Measurements from ENCODE around the gene HSD17B1. TPM values are rescaled to one million over a fixed set of nuclear protein-coding genes. Genes with fewer than 3 reads are reported as not detected.

HSD17B1 gene
- total and polyA plus RNA-seq, 2 donors from 2014 or later: 0.31 to 3.3 TPM

GRCh38 chr17:42581744-42582270 lies 29.1 kb downstream of the HSD17B1 start:
- no peaks in the 10 kb centered on the region for H3K27me3 ChIP-seq (ENCODE audit: control insufficient read depth, insufficient read depth, low read length)
- H3K4me1 ChIP-seq (ENCODE audit: control insufficient read depth in 2 of 3, insufficient read depth in 2 of 3, low read depth in 1 of 3, low read length in 3 of 3): peaks cover 0 to 18% (median 12%) of the 10 kb centered on the region in 3 donors
- peaks cover 10 to 61% (median 48%) of the 10 kb centered on the region in 3 donors for H3K36me3 ChIP-seq (ENCODE audit: control insufficient read depth in 2 of 3, insufficient read depth in 3 of 3, low read length in 3 of 3)
- no peak for DNase-seq
- no peak for TF ChIP-seq CTCF (IDR thresholded peaks at IDR 0.05; ENCODE audit: borderline replicate concordance, extremely low read depth, insufficient read depth)
- no peak for FAIRE-seq
- no peak overlapping the region for H3K27ac ChIP-seq (ENCODE audit: low read depth in 2 of 2, low read length in 2 of 2)
- no peak overlapping the region for H3K4me3 ChIP-seq (ENCODE audit: low read length in 3 of 3)
- H3K9me3 ChIP-seq (ENCODE audit: control insufficient read depth in 2 of 3, insufficient read depth in 1 of 3, low read length in 3 of 3): no peaks in the 10 kb centered on the region
- intact Hi-C loops (cut with DNase I): no loop called here
- no peak overlapping the region for H3K9ac ChIP-seq (ENCODE audit: low read length in 3 of 3)

GRCh38 chr17:42584880-42585279 lies 32.2 kb downstream of the HSD17B1 start:
- Histone ChIP-seq H3K27ac (ENCODE audit: low read depth in 2 of 2, low read length in 2 of 2) (no peak overlapping the region), H3K36me3 (ENCODE audit: control insufficient read depth in 2 of 3, insufficient read depth in 3 of 3, low read length in 3 of 3) (peaks cover 12 to 74% (median 59%) of the 10 kb centered on the region in 3 donors), H3K4me1 (ENCODE audit: control insufficient read depth in 2 of 3, insufficient read depth in 2 of 3, low read depth in 1 of 3, low read length in 3 of 3) (peaks cover 0 to 5% (median 4%) of the 10 kb centered on the region in 3 donors), H3K4me3 (ENCODE audit: low read length in 3 of 3) (no peak overlapping the region), H3K27me3 (ENCODE audit: control insufficient read depth, insufficient read depth, low read length) (no peaks in the 10 kb centered on the region), H3K9ac (ENCODE audit: low read length in 3 of 3) (no peak overlapping the region), H3K9me3 (ENCODE audit: control insufficient read depth in 2 of 3, insufficient read depth in 1 of 3, low read length in 3 of 3) (no peaks in the 10 kb centered on the region)
- no peak for FAIRE-seq
- no peak for DNase-seq
- TF ChIP-seq CTCF (IDR thresholded peaks at IDR 0.05; ENCODE audit: borderline replicate concordance, extremely low read depth, insufficient read depth): no peak
- intact Hi-C loops (cut with DNase I): no loop called here

DNA sequence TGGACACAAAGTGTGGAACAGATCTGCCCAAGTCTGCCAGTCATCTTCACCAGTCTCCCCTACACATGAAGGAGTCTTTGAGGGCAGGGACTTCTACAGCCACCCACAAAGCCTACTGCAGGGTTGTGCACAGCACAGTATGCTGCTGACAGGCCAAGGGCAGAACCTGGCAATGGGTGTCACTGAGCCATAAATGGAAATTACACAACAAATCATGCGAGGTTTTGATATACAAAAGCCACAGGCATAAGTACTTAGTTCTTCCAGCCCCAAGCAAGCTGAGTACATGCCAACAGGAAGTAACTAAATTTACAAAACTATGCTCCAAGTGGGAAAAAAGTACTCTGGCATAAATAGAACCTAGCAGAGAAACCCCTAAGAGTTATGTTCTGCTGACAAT lies 32.6 kb downstream of the HSD17B1 start:
- FAIRE-seq (no peak), DNase-seq (no peak)
- no peak overlapping the region for H3K4me3 ChIP-seq (ENCODE audit: low read length in 3 of 3)
- H3K27me3 ChIP-seq (ENCODE audit: control insufficient read depth, insufficient read depth, low read length): no peaks in the 10 kb centered on the region
- H3K27ac ChIP-seq (ENCODE audit: low read depth in 2 of 2, low read length in 2 of 2): peak overlapping the region in 1 of 2 donors; percentile 43
- intact Hi-C loops (cut with DNase I): no loop called here
- H3K9me3 ChIP-seq (ENCODE audit: control insufficient read depth in 2 of 3, insufficient read depth in 1 of 3, low read length in 3 of 3): no peaks in the 10 kb centered on the region
- TF ChIP-seq CTCF (IDR thresholded peaks at IDR 0.05; ENCODE audit: borderline replicate concordance, extremely low read depth, insufficient read depth): no peak
- H3K9ac ChIP-seq (ENCODE audit: low read length in 3 of 3): no peak overlapping the region
- H3K4me1 ChIP-seq (ENCODE audit: control insufficient read depth in 2 of 3, insufficient read depth in 2 of 3, low read depth in 1 of 3, low read length in 3 of 3): peaks cover 0 to 5% (median 4%) of the 10 kb centered on the region in 3 donors
- H3K36me3 ChIP-seq (ENCODE audit: control insufficient read depth in 2 of 3, insufficient read depth in 3 of 3, low read length in 3 of 3): peaks cover 12 to 73% (median 56%) of the 10 kb centered on the region in 3 donors
